Coronary artery (tissue), 2 donors: ENCODE results near the gene LMAN1L.

Source experiments
- DNase-seq: peaks from one replicate; pipeline ENCODE4 v3.0.0-alpha.2; 2017; ENCODE audit warnings: low spot score
- H3K27ac ChIP-seq, 2 donors: fragments of 200-600 bp; sonication (generic); one replicate each; pipeline ENCODE4 v1.5.1; 2016 to 2019
- H3K4me3 ChIP-seq: fragments of 200-600 bp; sonication (generic); 2 replicates; pipeline ENCODE4 v1.5.1; 2016; ENCODE audit warnings: mild to moderate bottlenecking, moderate library complexity
- TF ChIP-seq, protein P1 (sequence below): fragments of 200-600 bp; sonication (generic); IDR thresholded peaks from one replicate; pipeline ENCODE4 v1.5.1; 2019; ENCODE audit warnings: antibody characterized with exemption

LMAN1L gene

DNA sequence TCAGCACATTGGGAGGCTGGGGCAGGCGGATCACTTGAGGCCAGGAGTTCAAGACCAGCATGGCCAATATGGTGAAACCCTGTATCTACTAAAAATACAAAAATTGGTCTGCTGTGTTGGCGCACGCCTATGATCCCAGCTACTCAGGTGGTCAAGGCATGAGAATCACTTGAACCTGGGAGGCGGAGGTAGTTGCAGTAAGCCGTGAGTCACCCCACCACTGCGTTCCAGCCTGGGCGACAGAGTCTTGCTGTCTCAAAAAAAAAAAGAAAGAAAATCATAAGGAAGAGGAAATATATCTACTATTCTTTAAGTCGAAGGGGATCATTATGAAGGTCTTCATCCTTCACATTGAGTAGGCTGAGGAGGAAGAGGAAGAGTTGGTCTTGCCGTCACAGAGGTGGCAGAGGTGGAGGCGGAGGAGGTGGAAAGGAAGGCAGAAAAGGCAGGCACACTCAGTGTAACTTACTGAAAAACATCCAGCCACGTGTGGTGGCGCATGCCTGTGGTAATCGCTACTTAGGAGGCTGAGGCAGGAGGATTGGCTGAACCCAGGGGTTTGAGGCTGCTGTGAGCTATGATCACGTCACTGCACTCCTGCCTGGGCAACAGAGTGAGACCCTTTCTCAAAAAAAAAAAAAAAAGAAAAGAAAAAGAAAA, 16.5 kb upstream of the LMAN1L start:
- TF ChIP-seq, protein P1, sequence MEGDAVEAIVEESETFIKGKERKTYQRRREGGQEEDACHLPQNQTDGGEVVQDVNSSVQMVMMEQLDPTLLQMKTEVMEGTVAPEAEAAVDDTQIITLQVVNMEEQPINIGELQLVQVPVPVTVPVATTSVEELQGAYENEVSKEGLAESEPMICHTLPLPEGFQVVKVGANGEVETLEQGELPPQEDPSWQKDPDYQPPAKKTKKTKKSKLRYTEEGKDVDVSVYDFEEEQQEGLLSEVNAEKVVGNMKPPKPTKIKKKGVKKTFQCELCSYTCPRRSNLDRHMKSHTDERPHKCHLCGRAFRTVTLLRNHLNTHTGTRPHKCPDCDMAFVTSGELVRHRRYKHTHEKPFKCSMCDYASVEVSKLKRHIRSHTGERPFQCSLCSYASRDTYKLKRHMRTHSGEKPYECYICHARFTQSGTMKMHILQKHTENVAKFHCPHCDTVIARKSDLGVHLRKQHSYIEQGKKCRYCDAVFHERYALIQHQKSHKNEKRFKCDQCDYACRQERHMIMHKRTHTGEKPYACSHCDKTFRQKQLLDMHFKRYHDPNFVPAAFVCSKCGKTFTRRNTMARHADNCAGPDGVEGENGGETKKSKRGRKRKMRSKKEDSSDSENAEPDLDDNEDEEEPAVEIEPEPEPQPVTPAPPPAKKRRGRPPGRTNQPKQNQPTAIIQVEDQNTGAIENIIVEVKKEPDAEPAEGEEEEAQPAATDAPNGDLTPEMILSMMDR = no peak
- H3K27ac ChIP-seq = no peak overlapping the region

GRCh38 chr15:74798388-74799254, 14.0 kb upstream of the LMAN1L start:
- no peak for DNase-seq
- TF ChIP-seq, protein P1 = no peak
- Histone ChIP-seq H3K27ac (no peak overlapping the region), H3K4me3 (no peak overlapping the region)

More for the DNA sequence above, 16.5 kb upstream of the LMAN1L start:
- no peak overlapping the region for H3K4me3 ChIP-seq
- no peak for DNase-seq

- Histone ChIP-seq H3K27ac (peak overlapping the region in 1 of 2 donors; percentile 41), H3K4me3 (no peak overlapping the region)
- TF ChIP-seq, protein P1 = no peak
- no peak for DNase-seq
Measured at GRCh38 chr15:74799255-74799855, 13.3 kb upstream of the LMAN1L start.

DNA sequence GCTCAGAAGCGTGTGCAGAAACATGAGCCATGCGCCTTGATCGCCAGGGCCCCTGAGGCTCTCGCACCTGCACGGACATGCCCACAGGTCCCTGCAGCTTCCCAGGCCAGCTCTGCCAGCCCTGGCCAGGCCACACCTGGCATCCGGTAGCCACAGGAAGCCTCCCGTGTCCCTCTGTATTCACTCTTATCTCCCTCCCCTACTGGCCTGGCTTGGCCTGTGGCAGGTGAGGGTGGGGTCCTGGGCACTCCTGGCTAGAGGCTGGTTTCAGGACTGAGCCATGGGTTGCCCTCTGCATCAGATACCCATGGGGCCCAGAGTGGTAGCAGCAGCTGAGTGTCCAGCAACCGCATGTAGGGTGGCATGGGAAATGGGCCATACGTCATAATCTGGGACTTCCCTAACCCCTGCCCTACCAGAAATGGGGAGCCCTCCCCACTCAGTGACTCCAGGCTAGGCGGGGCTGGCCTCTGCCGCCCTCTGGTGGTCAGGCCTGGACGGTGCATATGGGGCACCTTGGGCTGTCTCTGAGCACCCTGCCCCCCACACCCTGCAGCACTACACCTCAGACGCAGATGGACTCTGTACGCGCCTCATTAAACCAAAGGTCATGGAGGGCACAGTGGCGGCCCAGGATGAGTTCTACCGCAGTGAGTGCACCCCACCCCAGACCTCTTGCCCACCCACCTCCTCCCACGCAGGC, 12.6 kb upstream of the LMAN1L start:
- Histone ChIP-seq H3K4me3 (no peak overlapping the region), H3K27ac (peak overlapping the region in 1 of 2 donors; percentile 41)
- no peak for DNase-seq
- TF ChIP-seq, protein P1 = peak; percentile 88

DNA sequence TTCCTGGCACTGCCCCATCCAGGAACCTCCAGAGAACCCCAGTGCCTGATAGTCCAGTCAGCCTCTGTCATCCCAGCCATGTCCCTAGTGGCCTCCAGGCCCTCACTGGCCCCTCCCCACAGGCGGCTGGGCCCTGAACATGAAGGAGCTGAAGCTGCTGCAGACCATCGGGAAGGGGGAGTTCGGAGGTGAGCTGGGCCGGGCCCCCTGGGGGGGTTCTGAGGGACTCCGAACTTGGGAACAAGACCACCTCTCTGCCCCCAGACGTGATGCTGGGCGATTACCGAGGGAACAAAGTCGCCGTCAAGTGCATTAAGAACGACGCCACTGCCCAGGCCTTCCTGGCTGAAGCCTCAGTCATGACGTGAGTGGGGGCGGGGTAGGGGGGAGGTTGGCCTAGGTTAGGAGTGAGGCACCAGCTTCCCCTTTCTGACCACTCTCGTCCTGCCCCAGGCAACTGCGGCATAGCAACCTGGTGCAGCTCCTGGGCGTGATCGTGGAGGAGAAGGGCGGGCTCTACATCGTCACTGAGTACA, 12.0 kb upstream of the LMAN1L start:
- Histone ChIP-seq H3K27ac (no peak overlapping the region), H3K4me3 (no peak overlapping the region)
- TF ChIP-seq, protein P1 = no peak
- no peak for DNase-seq

DNA sequence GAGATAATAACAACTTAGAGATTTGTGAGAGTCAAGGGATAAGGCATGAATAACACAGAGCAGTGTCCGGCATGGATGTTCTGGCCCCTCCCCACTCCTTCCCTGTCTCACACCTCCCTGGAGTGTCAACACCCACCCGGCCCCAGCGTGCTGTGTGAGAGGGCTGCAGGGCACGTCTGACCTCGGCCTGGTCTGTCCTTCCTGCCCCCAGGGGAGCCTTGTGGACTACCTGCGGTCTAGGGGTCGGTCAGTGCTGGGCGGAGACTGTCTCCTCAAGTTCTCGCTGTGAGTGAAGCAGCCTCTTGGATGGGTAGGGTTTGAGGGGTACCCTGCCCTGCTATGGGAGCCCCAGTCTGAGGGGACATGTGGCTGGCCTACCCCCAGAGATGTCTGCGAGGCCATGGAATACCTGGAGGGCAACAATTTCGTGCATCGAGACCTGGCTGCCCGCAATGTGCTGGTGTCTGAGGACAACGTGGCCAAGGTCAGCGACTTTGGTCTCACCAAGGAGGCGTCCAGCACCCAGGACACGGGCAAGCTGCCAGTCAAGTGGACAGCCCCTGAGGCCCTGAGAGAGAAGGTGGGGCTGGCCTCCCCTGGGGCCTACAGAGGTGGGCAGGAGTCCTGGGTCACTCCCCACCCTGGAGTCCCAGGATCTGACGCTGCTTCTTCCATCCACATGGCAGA, 11.2 kb upstream of the LMAN1L start:
- Histone ChIP-seq H3K4me3 (no peak overlapping the region), H3K27ac (no peak overlapping the region)
- no peak for DNase-seq
- TF ChIP-seq, protein P1 = no peak
